ENCODE results near the gene YARS1.

- TF ChIP-seq CTCF (IDR thresholded peaks at IDR 0.05 in 2 of 3, conservative IDR thresholded peaks at IDR 0.05 in 1 of 3; ENCODE audit: borderline replicate concordance in 1 of 3, insufficient read depth in 1 of 3, low read depth in 2 of 3, low read length in 2 of 3): no peak
- TF ChIP-seq POLR2A (IDR thresholded peaks at IDR 0.05; ENCODE audit: borderline replicate concordance, extremely low read depth, insufficient read depth, insufficient read length): no peak
- no peak for TF ChIP-seq ZNF274 (IDR thresholded peaks at IDR 0.05; ENCODE audit: low read depth, low read length)
- TF ChIP-seq REST (IDR thresholded peaks at IDR 0.05; ENCODE audit: low read depth): no peak
- no peak for TF ChIP-seq CBX3 (IDR thresholded peaks at IDR 0.05; ENCODE audit: low read depth)
- no peak for TF ChIP-seq EZH2phosphoT487 (IDR thresholded peaks at IDR 0.05; ENCODE audit: borderline replicate concordance)
- TF ChIP-seq POLR2AphosphoS5 (IDR thresholded peaks at IDR 0.05; ENCODE audit: low read depth, low read length): no peak
- TF ChIP-seq EZH2 (IDR thresholded peaks at IDR 0.05): no peak
Measured at GRCh38 chr1:32797456-32797855, 19.7 kb downstream of the YARS1 start.
